Activated CD4-positive, alpha-beta T cell treated with anti-CD3 and anti-CD28 coated beads, Interleukin-2, amount 10 ng/mL, durations not matched to agents 7 days and 5 days (primary cell): ENCODE data around the gene GRID1. TPM values are rescaled to one million over a fixed set of nuclear protein-coding genes. Genes with fewer than 3 reads are reported as not detected.
"Not testable (repeated sequence)": the region's sequence is repeated elsewhere in the genome, so short reads cannot be mapped to it uniquely, and the experiment has no call there.

Experiments used
- CTCF ChIA-PET: fragments of 350-600 bp; sonication (Branson Sonifier 250); formaldehyde crosslinking; loops from one replicate; lab custom pipeline; 2021; ENCODE audit warnings: antibody characterized with exemption; lab: Charles Lee
- POLR2A ChIA-PET: fragments of 350-600 bp; sonication (Branson Sonifier 250); formaldehyde crosslinking; loops from one replicate; lab custom pipeline; 2021; ENCODE audit warnings: antibody characterized with exemption; lab: Charles Lee
- DNase-seq: peaks from one replicate; pipeline ENCODE4 v3.0.0-alpha.2; 2020
- H3K27ac Mint-ChIP-seq: one replicate; pipeline ENCODE4 v1.8.0; 2021; ENCODE audit warnings: mild to moderate bottlenecking, moderate library complexity, mixed read lengths
- H3K27me3 Mint-ChIP-seq: one replicate; pipeline ENCODE4 v1.8.0; 2021; ENCODE audit warnings: mixed read lengths
- H3K36me3 Mint-ChIP-seq: one replicate; pipeline ENCODE4 v1.8.0; 2021; ENCODE audit warnings: low read depth, mixed read lengths
- H3K4me1 Mint-ChIP-seq: one replicate; pipeline ENCODE4 v1.8.0; 2021; ENCODE audit warnings: mixed read lengths
- H3K4me3 Mint-ChIP-seq: one replicate; pipeline ENCODE4 v1.8.0; 2021; ENCODE audit warnings: mild to moderate bottlenecking, moderate library complexity, mixed read lengths
- H3K9me3 Mint-ChIP-seq: one replicate; pipeline ENCODE4 v1.8.0; 2021; ENCODE audit warnings: mixed read lengths
- total RNA-seq, 2 experiments: library from RNA; stranded (reverse); gene quantifications; one replicate each; pipeline ENCODE4 v1.2.3, GENCODE V29; 2021

The GRID1 gene
- total RNA-seq, 2 experiments from 2014 or later = not detected

GRCh38 chr10:86107611-86108310, 258.8 kb downstream of the GRID1 start:
- H3K4me3 Mint-ChIP-seq, H3K9me3 Mint-ChIP-seq, CTCF ChIA-PET, H3K27ac Mint-ChIP-seq, H3K36me3 Mint-ChIP-seq, DNase-seq, H3K27me3 Mint-ChIP-seq, POLR2A ChIA-PET, H3K4me1 Mint-ChIP-seq: not testable (repeated sequence)

- Mint-ChIP-seq H3K4me3 (no peak overlapping the region), H3K4me1 (no peaks in the 10 kb centered on the region), H3K9me3 (no peaks in the 10 kb centered on the region), H3K36me3 (no peaks in the 10 kb centered on the region), H3K27ac (no peak overlapping the region), H3K27me3 (no peaks in the 10 kb centered on the region)
- no peak for DNase-seq
- CTCF ChIA-PET = no interaction called here
- POLR2A ChIA-PET = no interaction called here
Measured at GRCh38 chr10:86107131-86107530, 259.5 kb downstream of the GRID1 start.

GRCh38 chr10:86106616-86107015, 260.0 kb downstream of the GRID1 start:
- DNase-seq = no peak
- Mint-ChIP-seq H3K27me3 (no peaks in the 10 kb centered on the region), H3K4me1 (no peaks in the 10 kb centered on the region)

GRCh38 chr10:86105640-86106039, 261.0 kb downstream of the GRID1 start:
- CTCF ChIA-PET = interaction anchor here (1.0 kb wide), 1 partner anchor 14 kb away, joined by 3 read pairs; no protein-coding TSS in a partner anchor

More at GRCh38 chr10:86106616-86107015, 260.0 kb downstream of the GRID1 start:
- ChIA-PET CTCF (no interaction called here), POLR2A (no interaction called here)
- no peak overlapping the region for H3K4me3 Mint-ChIP-seq
- no peaks in the 10 kb centered on the region for H3K36me3 Mint-ChIP-seq
- no peaks in the 10 kb centered on the region for H3K9me3 Mint-ChIP-seq
- H3K27ac Mint-ChIP-seq = no peak overlapping the region

GRCh38 chr10:86105181-86105580, 261.4 kb downstream of the GRID1 start:
- Mint-ChIP-seq H3K4me3 (no peak overlapping the region), H3K9me3 (no peaks in the 10 kb centered on the region), H3K4me1 (no peaks in the 10 kb centered on the region), H3K27ac (no peak overlapping the region), H3K27me3 (no peaks in the 10 kb centered on the region), H3K36me3 (no peaks in the 10 kb centered on the region)
- no peak for DNase-seq
- POLR2A ChIA-PET = no interaction called here
- CTCF ChIA-PET = interaction anchor here (1.0 kb wide), 1 partner anchor 13 kb away, joined by 3 read pairs; no protein-coding TSS in a partner anchor

More at GRCh38 chr10:86105640-86106039, 261.0 kb downstream of the GRID1 start:
- DNase-seq = no peak
- POLR2A ChIA-PET = no interaction called here
- Mint-ChIP-seq H3K4me1 (no peaks in the 10 kb centered on the region), H3K9me3 (no peaks in the 10 kb centered on the region), H3K4me3 (no peak overlapping the region), H3K36me3 (no peaks in the 10 kb centered on the region), H3K27ac (no peak overlapping the region), H3K27me3 (no peaks in the 10 kb centered on the region)

- H3K36me3 Mint-ChIP-seq = no peaks in the 10 kb centered on the region
- ChIA-PET POLR2A (no interaction called here), CTCF (interaction anchor here (1.0 kb wide), 1 partner anchor 13 kb away, joined by 3 read pairs; no protein-coding TSS in a partner anchor)
- no peak overlapping the region for H3K4me3 Mint-ChIP-seq
- no peak for DNase-seq
- H3K27me3 Mint-ChIP-seq = no peaks in the 10 kb centered on the region
- H3K9me3 Mint-ChIP-seq = no peaks in the 10 kb centered on the region
- H3K27ac Mint-ChIP-seq = no peak overlapping the region
- H3K4me1 Mint-ChIP-seq = no peaks in the 10 kb centered on the region
Measured at GRCh38 chr10:86104611-86105145, 261.9 kb downstream of the GRID1 start.

- no peak overlapping the region for H3K27ac Mint-ChIP-seq
- H3K9me3 Mint-ChIP-seq = no peaks in the 10 kb centered on the region
- POLR2A ChIA-PET = no interaction called here
- DNase-seq = no peak
- no peaks in the 10 kb centered on the region for H3K27me3 Mint-ChIP-seq
- H3K4me3 Mint-ChIP-seq = no peak overlapping the region
- no peaks in the 10 kb centered on the region for H3K4me1 Mint-ChIP-seq
- no peaks in the 10 kb centered on the region for H3K36me3 Mint-ChIP-seq
- CTCF ChIA-PET = no interaction called here
Measured at GRCh38 chr10:86104156-86104555, 262.4 kb downstream of the GRID1 start.

- ChIA-PET POLR2A (no interaction called here), CTCF (no interaction called here)
- no peak for DNase-seq
- Mint-ChIP-seq H3K27me3 (no peaks in the 10 kb centered on the region), H3K27ac (no peak overlapping the region), H3K4me1 (peaks cover 2% of the 10 kb centered on the region), H3K9me3 (no peaks in the 10 kb centered on the region), H3K4me3 (no peak overlapping the region), H3K36me3 (no peaks in the 10 kb centered on the region)
Measured at GRCh38 chr10:86103391-86104101, 263.0 kb downstream of the GRID1 start.

- H3K27ac Mint-ChIP-seq = no peak overlapping the region
- ChIA-PET CTCF (no interaction called here), POLR2A (no interaction called here)
- no peak overlapping the region for H3K4me3 Mint-ChIP-seq
- peaks cover 2% of the 10 kb centered on the region for H3K4me1 Mint-ChIP-seq
- DNase-seq = no peak
- H3K9me3 Mint-ChIP-seq = no peaks in the 10 kb centered on the region
- H3K27me3 Mint-ChIP-seq = peaks cover 2% of the 10 kb centered on the region
- no peaks in the 10 kb centered on the region for H3K36me3 Mint-ChIP-seq
Measured at GRCh38 chr10:86102451-86102850, 264.1 kb downstream of the GRID1 start.

- H3K27me3 Mint-ChIP-seq = peaks cover 2% of the 10 kb centered on the region
- no peak overlapping the region for H3K4me3 Mint-ChIP-seq
- no peak overlapping the region for H3K27ac Mint-ChIP-seq
- H3K9me3 Mint-ChIP-seq = no peaks in the 10 kb centered on the region
- H3K4me1 Mint-ChIP-seq = peaks cover 2% of the 10 kb centered on the region
- DNase-seq = no peak
- H3K36me3 Mint-ChIP-seq = no peaks in the 10 kb centered on the region
- ChIA-PET CTCF (interaction anchor here (0.9 to 1.0 kb wide), 2 partner anchors 21 to 31 kb away, joined by 3 read pairs; no protein-coding TSS in a partner anchor), POLR2A (no interaction called here)
Measured at GRCh38 chr10:86102031-86102430, 264.6 kb downstream of the GRID1 start.

- Mint-ChIP-seq H3K27me3 (peaks cover 6% of the 10 kb centered on the region), H3K4me1 (peaks cover 2% of the 10 kb centered on the region), H3K36me3 (no peaks in the 10 kb centered on the region), H3K9me3 (no peaks in the 10 kb centered on the region), H3K4me3 (no peak overlapping the region), H3K27ac (no peak overlapping the region)
- CTCF ChIA-PET = no interaction called here
- peak; percentile 18 for DNase-seq
- POLR2A ChIA-PET = no interaction called here
Measured at GRCh38 chr10:86100581-86101061, 266.0 kb downstream of the GRID1 start.

GRCh38 chr10:86099542-86100334, 266.9 kb downstream of the GRID1 start:
- Mint-ChIP-seq H3K27me3 (peaks cover 6% of the 10 kb centered on the region), H3K9me3 (no peaks in the 10 kb centered on the region), H3K4me3 (no peak overlapping the region), H3K27ac (no peak overlapping the region), H3K36me3 (no peaks in the 10 kb centered on the region), H3K4me1 (peaks cover 2% of the 10 kb centered on the region)
- ChIA-PET POLR2A (no interaction called here), CTCF (no interaction called here)
- no peak for DNase-seq
